Neural cell (in vitro differentiated cells): ENCODE measurements around the gene ANKRD13A. TPM values are rescaled to one million over a fixed set of nuclear protein-coding genes. Genes with fewer than 3 reads are reported as not detected.

ENCODE experiments used
- H2AFZ ChIP-seq: fragments of 200-600, 300-800 bp; sonication (generic), shearing (Covaris generic); 2 replicates; pipeline ENCODE4 v1.6.0; 2014; ENCODE audit warnings: low read depth, mild to moderate bottlenecking, antibody characterized with exemption, low read length, moderate library complexity
- H3F3A ChIP-seq: fragments of 200-600 bp; shearing (Covaris generic); 2 replicates; pipeline ENCODE4 v1.6.1; 2016; ENCODE audit warnings: mild to moderate bottlenecking, moderate library complexity, mixed read lengths, antibody characterized with exemption, low read length; ENCODE audit not compliant: insufficient read depth, poor library complexity, severe bottlenecking
- H3K27ac ChIP-seq: fragments of 200-600, 300-800 bp; sonication (generic), shearing (Covaris generic); 2 replicates; pipeline ENCODE4 v1.5.1; 2014; ENCODE audit warnings: mild to moderate bottlenecking, low read length, moderate library complexity
- H3K27me3 ChIP-seq: fragments of 300-800, 200-600 bp; sonication (generic), shearing (Covaris generic); 2 replicates; pipeline ENCODE4 v1.6.0; 2014; ENCODE audit warnings: mild to moderate bottlenecking, low read depth, low read length, moderate library complexity; ENCODE audit not compliant: insufficient read depth
- H3K36me3 ChIP-seq: fragments of 300-800, 200-600 bp; sonication (generic), shearing (Covaris generic); 2 replicates; pipeline ENCODE4 v1.5.1; 2014; ENCODE audit warnings: mild to moderate bottlenecking, antibody characterized with exemption, low read length, moderate library complexity; ENCODE audit not compliant: insufficient read depth
- H3K4me2 ChIP-seq: fragments of 300-800, 200-600 bp; sonication (generic), shearing (Covaris generic); 2 replicates; pipeline ENCODE4 v1.6.0; 2014; ENCODE audit warnings: mild to moderate bottlenecking, low read length
- H3K4me3 ChIP-seq: fragments of 300-800, 200-600 bp; sonication (generic), shearing (Covaris generic); 2 replicates; pipeline ENCODE4 v1.5.1; 2014; ENCODE audit warnings: mild to moderate bottlenecking, low read length, moderate library complexity
- H3K79me2 ChIP-seq: fragments of 200-600 bp; shearing (Covaris generic); replicated peaks from 2 replicates; pipeline ENCODE4 v1.6.0; 2014; ENCODE audit warnings: mild to moderate bottlenecking, low read length, moderate library complexity; ENCODE audit not compliant: insufficient read depth
- H3K9ac ChIP-seq: fragments of 300-800, 200-600 bp; sonication (generic), shearing (Covaris generic); 2 replicates; pipeline ENCODE4 v1.6.1; 2016; ENCODE audit warnings: mild to moderate bottlenecking, low read length, mixed read lengths
- H3K9me2 ChIP-seq: fragments of 200-600 bp; shearing (Covaris generic); 2 replicates; pipeline ENCODE4 v1.6.1; 2016; ENCODE audit warnings: mild to moderate bottlenecking, low read length, mixed read lengths; ENCODE audit not compliant: insufficient read depth
- H3K9me3 ChIP-seq: fragments of 200-600, 300-800 bp; sonication (generic), shearing (Covaris generic); 2 replicates; pipeline ENCODE4 v1.6.1; 2016; ENCODE audit warnings: mild to moderate bottlenecking, mixed run types, low read length, moderate library complexity, mixed read lengths
- H4K20me1 ChIP-seq: fragments of 200-600 bp; shearing (Covaris generic); 2 replicates; pipeline ENCODE4 v1.6.1; 2016; ENCODE audit warnings: mild to moderate bottlenecking, mixed run types; ENCODE audit not compliant: insufficient read depth
- EP300 ChIP-seq: fragments of 450-650 bp; conservative IDR thresholded peaks from 2 replicates; pipeline ENCODE4 v1.6.1; 2014; ENCODE audit warnings: antibody characterized with exemption, mild to moderate bottlenecking, moderate library complexity; ENCODE audit not compliant: poor library complexity, severe bottlenecking
- EZH2 ChIP-seq: fragments of 200-600, 300-800 bp; shearing (Covaris generic), sonication (generic); IDR thresholded peaks from 2 replicates; pipeline ENCODE4 v1.6.1; 2014; ENCODE audit warnings: antibody characterized with exemption, low read length, borderline replicate concordance, mild to moderate bottlenecking; ENCODE audit not compliant: insufficient read depth, poor library complexity, severe bottlenecking
- MXI1 ChIP-seq: fragments of 450-650 bp; conservative IDR thresholded peaks from 2 replicates; pipeline ENCODE4 v1.6.1; 2014; ENCODE audit warnings: antibody characterized with exemption, mild to moderate bottlenecking; ENCODE audit not compliant: poor library complexity, severe bottlenecking
- POLR2AphosphoS5 ChIP-seq: IDR thresholded peaks from 2 replicates; pipeline ENCODE4 v1.6.1; 2012
- RAD21 ChIP-seq: fragments of 450-650 bp; conservative IDR thresholded peaks from 2 replicates; pipeline ENCODE4 v1.6.1; 2014; ENCODE audit warnings: antibody characterized with exemption, mild to moderate bottlenecking, moderate library complexity
- SMC3 ChIP-seq: fragments of 450-650 bp; conservative IDR thresholded peaks from 2 replicates; pipeline ENCODE4 v1.6.1; 2014; ENCODE audit warnings: antibody characterized with exemption, mild to moderate bottlenecking, moderate library complexity; ENCODE audit not compliant: poor library complexity
- TAF1 ChIP-seq: IDR thresholded peaks from 2 replicates; pipeline ENCODE4 v1.6.1; 2012; ENCODE audit warnings: low read depth
- polyA minus RNA-seq: library from RNA; depleted of rRNA, polyadenylated mRNA; stranded (reverse); fragments of >200 nt; gene quantifications from 2 replicates; pipeline ENCODE4 v1.2.3, GENCODE V29; 2014
- polyA plus RNA-seq: library from polyadenylated mRNA; depleted of rRNA; stranded (reverse); fragments of >200 nt; gene quantifications from 2 replicates; pipeline ENCODE4 v1.2.3, GENCODE V29; 2014
- TF ChIP-seq, protein P1 (sequence below): IDR thresholded peaks from 2 replicates; pipeline ENCODE4 v1.6.1; 2012; ENCODE audit warnings: borderline replicate concordance
- TF ChIP-seq, protein P2 (sequence below): fragments of 450-650 bp; IDR thresholded peaks from 2 replicates; pipeline ENCODE4 v1.5.1; 2014; ENCODE audit warnings: antibody characterized with exemption, mild to moderate bottlenecking, moderate library complexity; ENCODE audit not compliant: poor library complexity, severe bottlenecking

Gene ANKRD13A
- polyA plus RNA-seq: 89.2 and 117 TPM in 2 replicates
- polyA minus RNA-seq: 78.6 and 90.3 TPM in 2 replicates

DNA sequence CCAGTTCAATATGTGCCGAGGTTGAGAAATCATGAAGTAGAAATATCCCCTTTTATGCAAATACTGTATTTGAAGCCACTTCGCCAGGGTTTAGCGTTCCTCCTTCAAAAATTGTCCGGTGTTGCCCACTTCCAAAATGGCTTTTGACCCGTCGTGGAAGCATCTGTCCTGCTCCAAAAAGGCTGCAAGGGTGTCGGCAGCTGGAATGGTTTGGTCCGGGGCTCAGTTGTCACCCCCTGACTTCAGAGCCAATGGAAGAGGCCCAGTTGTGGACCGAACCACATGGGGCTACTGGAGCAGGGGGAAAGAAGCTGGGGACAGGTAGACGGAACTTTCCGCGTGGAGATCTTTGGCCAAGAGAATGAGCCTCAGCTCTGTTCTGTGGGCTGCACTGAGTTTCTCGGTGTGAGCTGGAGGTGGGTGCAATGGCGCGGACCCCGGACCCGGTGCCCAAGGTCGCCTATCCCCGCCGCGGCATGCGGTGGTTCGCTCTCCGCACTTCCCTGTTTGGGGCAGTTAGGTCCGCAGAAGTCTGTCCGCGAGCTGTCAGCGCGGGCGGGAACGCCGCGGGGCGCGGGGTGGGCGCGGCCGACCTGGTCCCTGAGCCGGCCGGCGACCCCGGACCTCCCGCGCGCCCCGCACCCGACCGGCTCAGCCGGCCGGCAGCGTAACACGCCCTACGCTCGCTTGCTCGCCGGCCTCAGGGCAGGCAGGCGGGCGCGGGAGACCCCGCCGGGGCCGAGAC is at the start of gene ANKRD13A:
Gene ANKRD13A, plus strand, starts transcription at position 527 of the 745 bp plus-strand sequence. CDS start 259 bp downstream, outside the sequence.
- Histone ChIP-seq H3K9me3 (no peaks in the 10 kb centered on the region), H2AFZ (peak within 1 kb of the TSS; percentile 22), H3K27ac (peak within 1 kb of the TSS; percentile 23), H3K36me3 (no peaks in the 10 kb centered on the region), H4K20me1 (no peaks in the 10 kb centered on the region), H3F3A (no peaks in the 10 kb centered on the region), H3K4me3 (peak within 1 kb of the TSS; percentile 96), H3K79me2 (peaks cover 26% of the 10 kb centered on the region), H3K4me2 (peak within 1 kb of the TSS; percentile 79), H3K27me3 (no peaks in the 10 kb centered on the region), H3K9ac (peak within 1 kb of the TSS; percentile 69), H3K9me2 (no peaks in the 10 kb centered on the region)
- TF ChIP-seq EP300 (peak; percentile 60), MXI1 (peak; percentile 78), POLR2AphosphoS5 (peak; percentile 59), SMC3 (no peak), EZH2 (no peak), TAF1 (no peak), RAD21 (no peak)
- TF ChIP-seq, protein P1, sequence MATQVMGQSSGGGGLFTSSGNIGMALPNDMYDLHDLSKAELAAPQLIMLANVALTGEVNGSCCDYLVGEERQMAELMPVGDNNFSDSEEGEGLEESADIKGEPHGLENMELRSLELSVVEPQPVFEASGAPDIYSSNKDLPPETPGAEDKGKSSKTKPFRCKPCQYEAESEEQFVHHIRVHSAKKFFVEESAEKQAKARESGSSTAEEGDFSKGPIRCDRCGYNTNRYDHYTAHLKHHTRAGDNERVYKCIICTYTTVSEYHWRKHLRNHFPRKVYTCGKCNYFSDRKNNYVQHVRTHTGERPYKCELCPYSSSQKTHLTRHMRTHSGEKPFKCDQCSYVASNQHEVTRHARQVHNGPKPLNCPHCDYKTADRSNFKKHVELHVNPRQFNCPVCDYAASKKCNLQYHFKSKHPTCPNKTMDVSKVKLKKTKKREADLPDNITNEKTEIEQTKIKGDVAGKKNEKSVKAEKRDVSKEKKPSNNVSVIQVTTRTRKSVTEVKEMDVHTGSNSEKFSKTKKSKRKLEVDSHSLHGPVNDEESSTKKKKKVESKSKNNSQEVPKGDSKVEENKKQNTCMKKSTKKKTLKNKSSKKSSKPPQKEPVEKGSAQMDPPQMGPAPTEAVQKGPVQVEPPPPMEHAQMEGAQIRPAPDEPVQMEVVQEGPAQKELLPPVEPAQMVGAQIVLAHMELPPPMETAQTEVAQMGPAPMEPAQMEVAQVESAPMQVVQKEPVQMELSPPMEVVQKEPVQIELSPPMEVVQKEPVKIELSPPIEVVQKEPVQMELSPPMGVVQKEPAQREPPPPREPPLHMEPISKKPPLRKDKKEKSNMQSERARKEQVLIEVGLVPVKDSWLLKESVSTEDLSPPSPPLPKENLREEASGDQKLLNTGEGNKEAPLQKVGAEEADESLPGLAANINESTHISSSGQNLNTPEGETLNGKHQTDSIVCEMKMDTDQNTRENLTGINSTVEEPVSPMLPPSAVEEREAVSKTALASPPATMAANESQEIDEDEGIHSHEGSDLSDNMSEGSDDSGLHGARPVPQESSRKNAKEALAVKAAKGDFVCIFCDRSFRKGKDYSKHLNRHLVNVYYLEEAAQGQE: peak; percentile 55
- TF ChIP-seq, protein P2, sequence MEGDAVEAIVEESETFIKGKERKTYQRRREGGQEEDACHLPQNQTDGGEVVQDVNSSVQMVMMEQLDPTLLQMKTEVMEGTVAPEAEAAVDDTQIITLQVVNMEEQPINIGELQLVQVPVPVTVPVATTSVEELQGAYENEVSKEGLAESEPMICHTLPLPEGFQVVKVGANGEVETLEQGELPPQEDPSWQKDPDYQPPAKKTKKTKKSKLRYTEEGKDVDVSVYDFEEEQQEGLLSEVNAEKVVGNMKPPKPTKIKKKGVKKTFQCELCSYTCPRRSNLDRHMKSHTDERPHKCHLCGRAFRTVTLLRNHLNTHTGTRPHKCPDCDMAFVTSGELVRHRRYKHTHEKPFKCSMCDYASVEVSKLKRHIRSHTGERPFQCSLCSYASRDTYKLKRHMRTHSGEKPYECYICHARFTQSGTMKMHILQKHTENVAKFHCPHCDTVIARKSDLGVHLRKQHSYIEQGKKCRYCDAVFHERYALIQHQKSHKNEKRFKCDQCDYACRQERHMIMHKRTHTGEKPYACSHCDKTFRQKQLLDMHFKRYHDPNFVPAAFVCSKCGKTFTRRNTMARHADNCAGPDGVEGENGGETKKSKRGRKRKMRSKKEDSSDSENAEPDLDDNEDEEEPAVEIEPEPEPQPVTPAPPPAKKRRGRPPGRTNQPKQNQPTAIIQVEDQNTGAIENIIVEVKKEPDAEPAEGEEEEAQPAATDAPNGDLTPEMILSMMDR: peak; percentile 25

DNA sequence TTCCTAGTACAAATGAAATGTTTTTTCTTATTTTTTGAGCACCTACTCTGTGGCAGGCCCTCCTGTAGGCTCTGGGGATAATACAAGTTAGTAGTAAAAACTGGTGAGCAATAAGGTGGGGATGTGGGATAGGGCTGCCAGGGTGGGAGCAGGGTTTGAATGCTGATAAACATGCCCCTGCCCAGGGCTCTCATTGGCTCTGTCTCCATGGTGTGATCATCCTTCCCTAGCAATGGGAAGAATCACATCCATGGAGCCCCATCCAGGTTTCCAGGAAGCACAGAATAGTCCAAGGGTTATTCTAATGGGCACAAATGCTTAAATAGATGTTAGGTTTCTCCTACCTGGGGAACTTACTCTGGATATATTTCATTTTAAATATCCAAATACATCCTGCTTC is 48.6 kb upstream of the ANKRD13A start:
- Histone ChIP-seq H3K9ac (no peak overlapping the region), H3K36me3 (peaks cover 7% of the 10 kb centered on the region), H3K4me2 (no peak overlapping the region)

More for the DNA sequence above, 48.6 kb upstream of the ANKRD13A start:
- Histone ChIP-seq H3K9me3 (no peaks in the 10 kb centered on the region), H3F3A (no peaks in the 10 kb centered on the region), H3K27ac (no peak overlapping the region), H3K9me2 (no peaks in the 10 kb centered on the region), H4K20me1 (no peaks in the 10 kb centered on the region), H3K4me3 (no peak overlapping the region), H3K79me2 (no peaks in the 10 kb centered on the region), H3K27me3 (no peaks in the 10 kb centered on the region), H2AFZ (no peak overlapping the region)
- no peak for TF ChIP-seq RAD21
